ENCODE measurements around the gene MYRFL.
"Not testable (repeated sequence)": the region's sequence is repeated elsewhere in the genome, so short reads cannot be mapped to it uniquely, and the experiment has no call there.

The MYRFL gene

DNA sequence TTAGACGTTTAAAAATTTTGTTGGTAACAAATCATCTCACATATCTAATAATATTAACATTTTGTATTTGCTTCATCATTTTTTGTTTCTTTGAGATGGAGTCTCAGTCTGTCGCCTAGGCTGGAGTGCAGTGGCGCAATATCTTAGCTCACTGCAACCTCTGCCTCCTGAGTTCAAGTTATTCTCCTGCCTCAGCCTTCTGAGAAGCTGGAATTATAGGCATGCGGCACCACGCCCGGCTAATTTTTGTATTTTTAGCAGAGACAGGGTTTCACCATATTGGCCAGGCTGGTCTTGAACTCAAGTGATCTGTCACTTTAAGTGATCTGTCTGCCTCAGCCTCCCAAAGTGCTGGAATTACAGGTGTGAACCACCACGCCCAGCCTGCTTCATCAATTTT is 169.1 kb downstream of the MYRFL start:
- not testable (repeated sequence) for DNase-seq

DNA sequence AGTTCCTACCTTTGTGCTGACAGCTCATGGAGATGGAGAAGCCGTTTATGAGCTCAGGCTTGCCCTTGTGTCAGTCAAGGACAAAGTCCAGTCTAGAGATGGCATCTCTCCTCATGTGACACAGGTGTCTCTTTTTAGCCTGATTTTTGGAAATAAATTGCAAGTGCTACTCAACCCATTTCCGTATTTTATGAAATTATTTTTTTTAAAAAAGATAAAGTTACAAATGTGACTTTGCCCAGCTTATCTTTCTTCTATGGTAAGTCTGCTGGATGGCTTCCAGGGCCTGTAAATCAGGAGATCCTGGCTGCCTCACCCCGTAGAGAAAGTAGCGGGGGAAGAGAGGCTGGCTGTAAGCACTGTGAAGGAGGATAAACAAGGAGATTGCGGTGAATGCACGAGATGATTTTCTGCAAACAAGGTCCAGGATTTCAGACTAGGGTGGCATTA is 169.7 kb downstream of the MYRFL start:
- DNase-seq = no peak

DNA sequence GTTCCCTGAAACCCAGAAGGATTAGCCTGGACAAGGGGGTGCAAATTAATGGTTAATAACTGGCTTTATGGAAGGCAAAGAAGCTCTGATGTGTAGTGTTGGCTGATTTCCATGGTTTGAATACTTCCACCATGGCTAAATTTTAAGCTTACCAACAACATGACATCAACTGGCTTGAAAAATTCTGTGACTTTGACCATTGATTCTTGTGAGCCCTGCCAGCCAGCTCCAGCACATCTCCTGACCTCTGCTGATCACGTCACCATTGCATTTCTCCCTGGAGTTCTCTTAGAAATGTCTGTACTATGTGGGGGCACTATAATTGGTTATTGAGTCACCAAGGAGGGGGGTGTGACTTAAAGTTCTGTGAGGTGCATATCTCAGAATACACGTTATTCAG is 171.2 kb downstream of the MYRFL start:
- DNase-seq = no peak

DNA sequence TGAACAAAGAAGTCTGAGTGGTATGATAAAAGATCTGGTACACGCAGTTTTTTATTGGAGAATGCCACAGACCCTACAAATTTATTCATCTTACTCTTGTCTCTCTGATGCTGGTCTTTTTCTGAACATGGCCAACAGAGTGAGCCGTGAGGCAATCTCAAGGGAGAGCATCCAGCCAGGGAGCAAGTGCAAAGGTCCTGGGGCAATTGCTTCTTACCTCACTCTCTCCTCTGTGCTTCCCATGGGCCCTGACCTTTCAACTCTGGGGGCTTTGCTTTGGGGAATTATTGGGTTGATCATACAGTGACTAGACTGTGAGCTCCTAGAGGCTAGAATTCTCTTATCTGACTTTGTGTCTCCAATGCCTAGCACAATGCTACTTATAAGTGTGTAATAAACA is 171.7 kb downstream of the MYRFL start:
- no peak for DNase-seq

DNA sequence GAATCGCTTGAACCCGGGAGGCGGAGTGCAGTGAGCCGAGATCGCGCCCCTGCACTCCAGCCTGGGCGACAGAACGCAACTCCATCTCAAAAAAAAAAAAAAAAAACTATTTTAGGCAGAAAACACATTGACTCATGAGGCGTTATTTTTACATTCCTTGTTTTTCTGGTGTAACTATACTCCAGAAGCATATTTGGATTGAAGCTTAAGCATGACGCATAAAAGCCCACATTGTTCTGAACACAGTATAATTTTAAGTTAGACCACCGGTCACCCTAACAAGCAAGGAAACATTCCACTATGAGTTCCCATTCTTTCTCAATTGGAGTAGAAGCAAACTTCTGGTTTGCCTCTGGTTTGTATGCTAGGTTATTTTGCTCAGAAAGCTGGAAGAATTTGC is 173.0 kb downstream of the MYRFL start:
- DNase-seq = no peak

DNA sequence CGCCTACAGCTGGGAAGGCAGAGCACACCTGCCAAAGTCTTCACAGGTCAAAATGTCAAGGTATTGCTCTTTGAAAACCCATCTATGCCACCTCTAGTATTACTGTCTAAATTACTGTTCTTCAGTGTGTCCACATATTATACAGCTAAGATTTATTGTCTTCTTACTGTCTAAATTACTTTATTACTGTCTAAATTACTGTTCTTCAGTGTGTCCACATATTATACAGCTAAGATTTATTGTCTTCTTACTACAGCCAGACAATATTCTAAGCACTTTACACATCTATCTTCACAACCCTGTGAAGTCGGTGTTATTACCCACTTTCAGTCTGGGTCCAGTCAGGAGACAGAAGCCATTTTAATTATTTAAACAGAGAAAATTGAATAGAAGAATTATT is 173.9 kb downstream of the MYRFL start:
- DNase-seq = no peak

DNA sequence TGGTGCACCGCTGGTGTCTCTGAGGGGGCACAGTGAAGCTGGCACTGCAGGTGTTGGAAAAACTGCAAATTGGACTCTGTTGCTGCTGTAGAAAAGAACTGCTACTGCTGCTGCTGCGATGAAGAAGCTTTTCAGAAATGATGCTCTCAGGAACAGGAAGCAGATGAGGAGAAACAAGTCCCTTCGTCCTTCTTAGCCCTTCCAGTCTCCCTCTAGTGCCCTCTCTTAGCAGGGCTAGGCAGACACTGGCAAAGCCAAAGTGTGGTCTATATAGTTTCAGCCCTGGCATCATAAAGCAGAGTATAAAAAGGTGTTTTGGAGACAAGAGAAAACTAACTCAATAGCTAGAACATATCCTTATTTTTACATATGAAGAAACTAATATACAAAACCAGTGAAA is 174.5 kb downstream of the MYRFL start:
- no peak for DNase-seq

DNA sequence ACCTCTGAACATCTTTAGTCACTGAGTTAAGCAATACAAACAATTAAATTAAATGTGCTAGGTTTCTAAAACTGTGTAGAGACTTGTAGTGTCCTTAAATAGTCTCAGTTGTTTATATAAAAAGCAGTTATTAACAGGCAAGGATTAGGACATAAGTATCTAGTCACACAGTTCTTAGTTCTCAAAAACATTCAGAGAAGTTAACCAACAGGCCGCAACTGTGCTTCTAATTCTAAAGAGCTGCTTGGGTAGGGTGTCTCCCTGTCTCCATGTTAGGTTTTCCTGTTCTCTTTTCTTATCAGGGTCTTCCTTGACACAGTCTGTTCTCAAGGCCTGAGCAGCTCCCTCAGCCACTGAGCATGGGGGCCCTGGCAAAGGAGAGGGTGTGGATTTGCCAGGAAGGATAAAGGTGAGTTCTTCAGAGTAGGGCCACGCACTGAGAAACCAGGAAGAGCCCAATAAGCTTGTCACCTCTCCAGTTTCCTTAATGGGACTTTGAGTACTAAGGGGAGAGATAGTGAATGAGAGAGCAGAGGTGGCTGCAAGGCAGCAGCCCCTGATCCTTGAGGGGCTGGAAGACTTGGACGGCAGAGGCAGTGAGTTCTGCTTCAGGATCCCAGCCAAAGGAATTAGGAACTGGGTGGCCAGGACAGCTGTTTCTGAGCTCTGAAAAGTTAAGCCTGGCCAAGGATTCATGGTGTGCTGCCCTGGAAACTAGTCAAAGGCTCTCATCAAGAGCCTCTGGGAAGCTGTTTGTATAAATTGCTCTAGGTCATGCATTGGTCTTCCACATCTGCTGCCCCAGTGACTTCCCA is 177.3 kb downstream of the MYRFL start:
- no peak for DNase-seq

DNA sequence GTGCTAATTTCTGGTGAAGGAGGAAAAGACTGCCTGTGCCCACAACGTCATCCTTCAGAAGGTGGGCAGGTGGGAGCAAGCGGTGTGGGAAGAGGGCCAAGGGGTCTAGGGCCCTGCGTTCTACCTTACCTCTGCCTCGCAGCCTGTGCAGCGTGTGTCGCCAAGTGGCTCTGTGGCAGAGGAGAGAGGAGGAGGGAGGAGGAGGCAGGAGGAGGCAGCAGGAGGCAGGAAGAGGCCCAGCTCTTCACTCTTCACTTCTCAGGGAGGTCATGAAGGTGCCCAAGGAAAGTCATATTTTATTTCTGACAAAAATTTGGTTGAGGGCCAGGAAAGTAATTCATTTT is 177.9 kb downstream of the MYRFL start:
- DNase-seq = no peak

DNA sequence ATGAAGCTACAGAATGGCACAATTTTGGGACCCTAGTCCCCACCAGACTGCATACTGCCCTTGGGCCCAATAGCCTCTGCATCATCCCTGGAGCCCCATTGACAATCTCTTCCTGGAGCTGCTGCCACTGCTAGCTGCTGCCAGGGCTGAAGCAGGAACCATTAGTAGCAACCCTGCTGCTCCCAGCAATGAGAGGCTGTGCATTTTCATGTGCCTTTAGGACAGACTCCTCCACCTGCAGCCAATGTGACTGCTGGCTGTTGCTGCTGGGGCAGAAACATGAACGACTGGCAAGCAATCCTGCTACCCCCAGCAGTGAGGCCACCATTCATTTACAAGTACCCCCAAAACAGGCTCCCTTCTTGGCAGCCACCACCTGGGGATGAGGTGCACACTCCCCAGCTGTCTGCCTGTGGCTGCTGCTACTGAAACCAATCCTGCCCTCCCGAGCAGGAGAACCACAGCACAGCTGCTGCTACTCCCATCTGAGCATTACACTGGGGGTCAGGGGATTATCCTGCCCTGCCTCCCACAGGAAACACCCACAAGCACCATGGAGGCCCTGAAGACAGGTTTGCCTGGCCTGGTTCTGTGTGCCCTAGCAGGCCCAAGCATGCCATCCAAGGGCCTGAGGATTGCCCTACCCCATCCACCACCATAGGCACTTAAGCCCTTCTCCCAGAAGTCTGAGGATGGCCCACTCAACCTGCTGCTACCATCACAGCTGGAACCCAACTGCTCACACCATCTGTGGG is 181.0 kb downstream of the MYRFL start:
- DNase-seq = no peak

DNA sequence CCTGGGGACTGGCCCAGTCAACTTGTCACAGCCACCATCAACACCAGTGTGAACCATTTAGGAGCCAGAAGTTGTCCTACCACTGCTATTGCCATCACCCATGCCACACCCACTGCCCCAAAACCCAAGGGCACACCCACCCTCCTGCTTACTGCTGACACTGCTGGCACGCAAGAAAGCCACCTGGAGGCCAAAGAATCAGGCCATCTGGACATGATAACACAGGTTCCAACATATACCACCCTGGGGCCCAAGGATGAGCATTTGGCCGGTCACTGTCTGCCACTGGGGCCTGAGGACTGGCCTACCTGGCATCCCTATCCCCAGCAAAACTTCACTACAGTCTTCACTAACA is 181.6 kb downstream of the MYRFL start:
- DNase-seq = no peak

DNA sequence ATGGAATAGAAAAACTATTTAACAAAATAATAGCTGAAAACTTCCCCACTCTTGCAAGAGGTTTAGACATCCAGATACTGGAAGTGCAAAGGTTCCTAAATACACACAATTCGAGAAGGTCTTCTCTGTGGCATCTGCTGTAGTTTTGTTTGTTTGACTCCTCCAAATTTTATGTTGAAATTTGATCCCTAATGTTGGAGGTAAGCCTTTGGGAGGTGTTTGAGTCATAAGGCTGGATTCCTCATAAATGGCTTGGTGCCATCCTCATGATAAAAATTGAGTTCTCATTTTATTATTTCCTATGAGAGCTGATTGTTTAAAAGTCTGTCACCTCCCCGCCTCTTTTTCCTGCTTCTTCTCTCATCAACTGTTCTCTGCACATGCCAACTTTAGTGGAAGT is 182.7 kb downstream of the MYRFL start:
- DNase-seq = no peak
